GM12874 (cell line): Measurements from ENCODE around the gene MEGF8.

Experiments
- CTCF ChIP-seq: IDR thresholded peaks from 2 replicates; pipeline ENCODE4 v1.5.1; 2011; ENCODE audit warnings: low read depth, mild to moderate bottlenecking, control low read depth, low read length, moderate library complexity; ENCODE audit not compliant: insufficient read depth

The MEGF8 gene

GRCh38 chr19:42403586-42403985, 78.2 kb downstream of the MEGF8 start:
- TF ChIP-seq CTCF, result no peak

DNA sequence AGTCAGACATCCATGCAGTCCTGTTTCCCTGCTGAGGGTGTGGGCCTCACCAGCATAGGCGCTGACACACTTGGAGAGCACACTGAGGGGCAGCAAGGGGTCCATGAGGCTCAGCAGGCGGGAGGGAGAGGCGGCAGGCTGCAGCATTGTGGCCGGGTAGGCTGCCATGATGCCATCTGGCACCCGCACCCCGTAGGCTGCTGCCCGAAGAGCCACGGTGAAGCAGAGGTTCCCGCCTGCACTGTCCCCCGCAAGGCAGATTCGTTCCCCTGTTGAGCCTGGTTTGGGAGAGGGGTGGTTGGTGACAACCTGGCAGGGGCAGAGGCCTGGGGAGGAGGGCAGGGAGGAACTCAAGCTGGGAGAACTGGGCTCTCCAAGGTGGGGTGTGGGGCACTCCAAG, 80.7 kb downstream of the MEGF8 start:
- no peak for TF ChIP-seq CTCF

GRCh38 chr19:42407085-42407815, 81.8 kb downstream of the MEGF8 start:
- TF ChIP-seq CTCF, result no peak

- TF ChIP-seq CTCF, result no peak
Observed at GRCh38 chr19:42407816-42408175, 82.4 kb downstream of the MEGF8 start.

- TF ChIP-seq CTCF, result no peak
Observed at GRCh38 chr19:42409477-42409876, 84.0 kb downstream of the MEGF8 start.

GRCh38 chr19:42410371-42410770, 84.9 kb downstream of the MEGF8 start:
- no peak for TF ChIP-seq CTCF

DNA sequence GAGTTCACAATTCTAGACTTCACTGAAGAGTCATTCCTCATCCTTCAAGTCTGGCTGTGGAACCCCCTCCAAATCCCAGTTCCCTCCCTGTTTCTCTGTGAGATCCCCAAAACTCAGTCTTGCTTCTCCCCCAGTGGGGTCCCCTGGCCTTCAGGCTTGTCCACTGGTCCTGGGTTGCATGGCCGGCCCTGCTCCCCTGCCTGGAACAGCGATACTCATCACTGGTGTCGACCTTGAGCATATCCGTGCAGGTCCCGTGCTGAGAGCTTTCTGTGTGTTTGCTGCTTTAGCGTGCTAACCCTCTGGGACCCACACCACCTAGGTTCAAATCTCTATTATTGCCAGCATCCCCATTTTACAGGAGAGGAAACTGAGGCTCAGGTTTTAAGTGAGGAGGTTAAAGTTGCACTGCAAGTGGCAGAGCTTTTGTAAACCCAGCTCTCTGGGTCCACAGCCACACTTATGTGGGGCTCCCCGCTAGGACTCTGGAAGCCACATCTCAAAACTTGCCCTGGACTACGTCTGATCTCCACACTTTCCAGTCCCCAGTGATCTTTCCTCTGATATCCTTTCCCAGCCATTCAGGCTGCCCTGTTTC, 86.2 kb downstream of the MEGF8 start:
- no peak for TF ChIP-seq CTCF
